ENCODE measurements around the gene PTPRO.

PTPRO gene

DNA sequence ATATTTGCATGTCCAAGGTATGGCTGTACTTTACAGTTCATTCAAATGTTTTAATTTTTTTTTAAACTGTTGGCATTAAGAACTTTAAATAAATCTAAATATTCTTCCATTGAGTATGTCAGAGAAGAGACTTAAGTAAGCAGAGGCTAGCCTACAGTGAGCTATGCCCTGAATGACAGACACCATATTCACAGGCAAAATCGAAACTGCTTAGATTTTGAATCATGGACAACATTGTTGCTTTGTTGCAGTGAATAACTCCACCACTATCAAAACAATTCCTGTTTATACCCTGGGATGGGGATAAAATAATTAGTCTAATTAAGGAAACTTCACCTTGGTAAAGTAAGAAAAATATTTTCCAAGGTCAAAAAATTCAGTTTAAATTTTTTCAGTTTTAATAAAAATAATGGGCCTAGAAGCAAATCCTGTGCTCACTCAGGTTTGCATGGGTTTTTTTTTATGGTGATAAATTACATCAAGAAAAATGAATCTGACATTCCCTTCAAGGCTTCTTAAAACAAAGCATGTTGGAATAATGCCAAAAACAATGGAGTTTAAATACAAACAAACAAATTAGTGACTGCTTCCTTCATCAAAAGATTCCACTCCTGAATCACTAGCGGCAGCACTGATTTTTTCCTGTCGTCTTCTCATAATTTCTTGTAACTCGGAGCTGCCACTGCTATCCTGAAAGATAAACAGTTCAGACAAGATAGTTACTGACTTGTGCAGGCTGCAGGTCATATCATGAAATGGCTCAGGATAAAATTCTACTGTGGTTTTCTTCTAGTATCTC lies 298.6 kb downstream of the PTPRO start:
- DNase-seq (ENCODE audit: low spot score): no peak
- TF ChIP-seq, protein P1, sequence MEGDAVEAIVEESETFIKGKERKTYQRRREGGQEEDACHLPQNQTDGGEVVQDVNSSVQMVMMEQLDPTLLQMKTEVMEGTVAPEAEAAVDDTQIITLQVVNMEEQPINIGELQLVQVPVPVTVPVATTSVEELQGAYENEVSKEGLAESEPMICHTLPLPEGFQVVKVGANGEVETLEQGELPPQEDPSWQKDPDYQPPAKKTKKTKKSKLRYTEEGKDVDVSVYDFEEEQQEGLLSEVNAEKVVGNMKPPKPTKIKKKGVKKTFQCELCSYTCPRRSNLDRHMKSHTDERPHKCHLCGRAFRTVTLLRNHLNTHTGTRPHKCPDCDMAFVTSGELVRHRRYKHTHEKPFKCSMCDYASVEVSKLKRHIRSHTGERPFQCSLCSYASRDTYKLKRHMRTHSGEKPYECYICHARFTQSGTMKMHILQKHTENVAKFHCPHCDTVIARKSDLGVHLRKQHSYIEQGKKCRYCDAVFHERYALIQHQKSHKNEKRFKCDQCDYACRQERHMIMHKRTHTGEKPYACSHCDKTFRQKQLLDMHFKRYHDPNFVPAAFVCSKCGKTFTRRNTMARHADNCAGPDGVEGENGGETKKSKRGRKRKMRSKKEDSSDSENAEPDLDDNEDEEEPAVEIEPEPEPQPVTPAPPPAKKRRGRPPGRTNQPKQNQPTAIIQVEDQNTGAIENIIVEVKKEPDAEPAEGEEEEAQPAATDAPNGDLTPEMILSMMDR (IDR thresholded peaks at IDR 0.05; ENCODE audit: extremely low read depth, missing control alignments): no peak

DNA sequence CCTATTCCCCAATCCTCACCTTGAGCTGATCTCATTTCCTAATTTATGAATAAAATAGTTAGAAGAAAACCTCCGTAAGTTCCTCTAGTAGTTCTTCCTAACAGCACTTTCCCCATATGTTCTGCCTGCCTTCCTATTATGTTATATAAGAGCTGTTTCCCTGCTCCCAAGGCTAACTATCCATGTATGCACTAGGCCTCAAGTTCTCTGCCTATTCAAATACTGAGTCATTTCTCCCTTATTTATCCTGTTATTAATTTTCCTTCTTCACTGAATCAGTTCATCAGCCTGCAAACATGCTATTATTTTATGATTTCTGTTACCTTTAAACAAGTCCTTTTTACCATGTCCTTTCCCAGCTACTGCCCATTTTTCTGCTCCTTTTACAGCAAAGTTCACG lies 302.8 kb downstream of the PTPRO start:
- DNase-seq (ENCODE audit: low spot score): no peak
- TF ChIP-seq, protein P1 (IDR thresholded peaks at IDR 0.05; ENCODE audit: extremely low read depth, missing control alignments): no peak

DNA sequence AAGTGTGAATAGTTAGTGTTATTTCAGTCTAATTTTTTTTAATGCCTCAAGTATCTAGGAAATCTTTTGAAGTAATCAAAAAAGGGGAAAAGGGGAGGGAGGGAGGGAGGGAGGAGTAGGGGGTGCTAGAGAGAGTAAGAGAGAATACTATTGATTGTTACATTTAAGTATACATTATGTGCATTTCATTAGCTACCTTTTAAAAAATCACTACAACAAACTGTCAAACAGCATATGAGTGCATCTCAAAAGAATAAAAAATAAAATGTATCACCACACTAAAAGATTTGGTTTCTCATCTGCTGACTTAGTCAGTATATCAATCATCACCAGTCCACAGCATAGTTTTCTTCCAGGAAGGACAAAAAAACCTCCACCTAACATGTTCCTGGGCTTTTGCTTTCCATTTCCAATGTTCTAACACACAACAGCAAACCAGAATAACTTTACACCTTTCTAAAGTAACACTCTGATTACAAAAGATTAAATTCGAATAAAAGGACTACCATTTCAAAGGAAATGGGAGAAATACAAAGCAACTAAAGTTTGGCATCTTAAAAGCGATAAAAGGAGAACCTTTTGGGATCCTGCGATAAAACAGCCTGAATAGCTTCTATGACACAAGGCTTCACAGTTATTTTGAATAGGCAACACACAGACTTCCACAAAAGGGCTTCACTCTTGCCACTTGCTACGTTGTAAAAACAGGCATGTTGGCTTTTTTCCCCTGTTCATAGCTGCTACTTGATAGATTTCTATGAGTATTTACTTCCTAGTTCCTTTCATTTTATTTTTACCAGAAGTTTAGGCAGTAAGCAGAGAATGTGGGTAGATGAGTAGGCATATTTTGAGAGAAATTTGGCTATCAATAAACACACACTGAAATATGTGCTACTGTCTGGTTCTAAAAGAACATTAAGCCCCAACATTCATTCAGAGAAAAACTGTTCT lies 306.0 kb downstream of the PTPRO start:
- TF ChIP-seq, protein P1 (IDR thresholded peaks at IDR 0.05; ENCODE audit: extremely low read depth, missing control alignments): no peak

DNA sequence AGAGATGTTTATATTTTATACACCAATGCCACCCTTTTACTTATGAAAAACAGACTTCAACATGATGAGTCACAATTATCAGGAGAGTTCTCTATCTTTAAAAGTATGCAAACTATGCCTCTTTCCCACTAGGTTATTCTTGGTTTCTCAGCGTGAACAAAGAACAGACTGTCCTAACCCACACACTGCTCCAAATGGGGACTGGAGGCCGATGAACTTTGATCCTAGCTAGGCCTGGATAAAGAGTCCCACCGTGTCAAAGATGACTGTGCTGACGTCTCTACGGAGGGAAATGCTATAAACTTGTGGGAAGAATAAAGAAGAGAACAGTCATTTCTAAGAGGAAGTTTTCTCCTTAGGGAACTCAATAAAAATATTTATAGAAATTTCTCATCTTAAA lies 306.8 kb downstream of the PTPRO start:
- peak; percentile 8 for DNase-seq (ENCODE audit: low spot score)
- TF ChIP-seq, protein P1 (IDR thresholded peaks at IDR 0.05; ENCODE audit: extremely low read depth, missing control alignments): no peak

More for the DNA sequence above, 306.0 kb downstream of the PTPRO start:
- DNase-seq (ENCODE audit: low spot score): no peak

DNA sequence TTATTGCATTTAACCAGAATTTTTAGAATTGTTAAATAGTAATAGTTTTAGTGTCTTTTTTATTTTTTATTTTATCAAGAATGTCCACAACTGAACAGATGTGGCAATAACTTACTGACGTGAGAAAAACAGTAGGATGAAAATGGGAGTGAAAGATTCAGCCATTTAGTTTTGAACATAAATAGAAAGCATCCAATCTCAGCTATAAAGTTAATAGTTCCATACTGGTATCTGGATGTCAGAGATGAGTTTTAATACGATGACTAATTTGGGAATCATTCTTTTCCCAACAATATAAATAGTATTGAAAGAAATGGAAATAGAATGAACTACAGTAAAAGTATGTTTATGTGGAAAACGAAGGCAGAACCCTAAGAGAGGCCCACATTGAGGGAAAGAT lies 307.5 kb downstream of the PTPRO start:
- TF ChIP-seq, protein P1 (IDR thresholded peaks at IDR 0.05; ENCODE audit: extremely low read depth, missing control alignments): no peak
- DNase-seq (ENCODE audit: low spot score): no peak

DNA sequence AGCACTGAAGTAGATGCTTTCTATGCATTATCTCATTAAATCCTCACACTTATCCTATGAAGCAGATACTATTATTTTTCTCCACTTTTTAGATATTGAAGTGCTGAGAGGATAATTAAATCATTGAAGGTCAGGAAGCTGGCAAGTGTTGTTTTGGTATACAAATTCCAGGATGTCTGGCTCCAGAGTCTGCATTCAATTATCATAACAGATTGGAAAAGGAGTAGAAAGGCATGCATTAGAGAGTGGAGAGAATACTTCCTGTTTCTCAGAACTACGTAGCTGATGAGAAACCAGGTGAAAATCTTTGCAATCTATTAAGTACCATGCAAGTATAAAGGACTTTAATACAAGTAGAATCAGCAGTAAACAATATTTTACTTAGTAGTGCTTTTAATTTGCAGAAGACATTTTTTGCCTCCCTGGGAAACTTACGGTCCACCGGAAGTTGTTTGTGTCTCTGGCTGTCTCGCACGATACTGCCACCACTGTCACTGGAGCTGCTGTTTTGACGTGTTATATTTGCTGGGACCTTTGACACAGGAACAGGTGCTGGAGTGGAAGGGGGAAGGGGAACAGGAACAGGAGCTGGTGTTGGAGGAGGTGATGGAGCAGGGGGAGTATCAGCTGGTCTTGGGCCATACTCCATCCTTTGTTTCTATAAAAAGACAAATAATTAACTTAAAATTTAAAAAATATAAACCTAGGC lies 308.9 kb downstream of the PTPRO start:
- no peak for DNase-seq (ENCODE audit: low spot score)
- TF ChIP-seq, protein P1 (IDR thresholded peaks at IDR 0.05; ENCODE audit: extremely low read depth, missing control alignments): no peak

Measured in GM20000 (cell line).